ENCODE data around the gene KCNMB3. TPM values are rescaled to one million over a fixed set of nuclear protein-coding genes. Genes with fewer than 3 reads are reported as not detected.

KCNMB3 gene
- total RNA-seq, 2 experiments from 2014 or later, result 0.60 TPM; not detected in 1

DNA sequence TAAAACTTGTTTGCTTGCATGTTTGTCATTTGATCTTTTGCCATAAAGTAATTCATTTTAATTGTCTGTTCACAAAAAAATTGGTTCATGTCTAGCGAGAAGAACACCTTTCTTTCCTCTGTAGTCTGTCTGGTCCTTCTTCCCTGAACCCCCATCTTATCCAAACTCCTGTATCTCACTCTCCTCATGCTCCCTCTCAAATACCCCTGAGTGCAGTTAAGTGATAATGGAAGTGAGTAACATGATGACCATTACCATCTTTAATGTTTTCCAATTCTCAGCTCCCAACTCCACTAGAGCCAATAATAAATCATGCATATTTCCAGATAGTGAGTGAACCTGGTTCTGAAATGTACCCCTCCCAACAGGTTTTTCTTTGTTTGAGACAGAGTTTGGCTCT is 14.2 kb upstream of the KCNMB3 start:
- Histone ChIP-seq H3K27ac (ENCODE audit: low read depth, low read length, poor library complexity, severe bottlenecking) (no peak overlapping the region), H3K79me2 (ENCODE audit: insufficient read depth, low read depth, low read length) (no peaks in the 10 kb centered on the region), H3K9me2 (ENCODE audit: insufficient read depth, low read length) (no peaks in the 10 kb centered on the region), H3K4me1 (ENCODE audit: insufficient read depth, low read length, poor library complexity, severe bottlenecking) (peaks cover 31% of the 10 kb centered on the region), H3K4me3 (ENCODE audit: low read depth, low read length, poor library complexity, severe bottlenecking) (no peak overlapping the region), H2AFZ (ENCODE audit: low read length) (no peak overlapping the region), H4K20me1 (ENCODE audit: insufficient read depth, low read length) (no peaks in the 10 kb centered on the region), H3K36me3 (ENCODE audit: insufficient read depth, low read length) (no peaks in the 10 kb centered on the region), H3K4me2 (ENCODE audit: low read length) (no peak overlapping the region), H3K9me3 (ENCODE audit: low read length) (no peaks in the 10 kb centered on the region)
- ChIA-PET POLR2A (no interaction called here), CTCF (ENCODE audit: unreplicated experiment) (no interaction called here)
- BruUV-seq (replicated peaks), result no TSS peak
- TF ChIP-seq CTCF (conservative IDR thresholded peaks at IDR 0.05; ENCODE audit: low read length) (no peak), EZH2phosphoT487 (IDR thresholded peaks at IDR 0.05; ENCODE audit: borderline replicate concordance, low read depth, low read length) (no peak)
- intact Hi-C loops (cut with micrococcal nuclease; ENCODE audit: unreplicated experiment), result no loop called here
- no peak for DNase-seq (ENCODE audit: low spot score)

- Histone ChIP-seq H3K27ac (ENCODE audit: low read depth, low read length, poor library complexity, severe bottlenecking) (no peak overlapping the region), H2AFZ (ENCODE audit: low read length) (no peak overlapping the region), H3K4me2 (ENCODE audit: low read length) (no peak overlapping the region), H3K79me2 (ENCODE audit: insufficient read depth, low read depth, low read length) (no peaks in the 10 kb centered on the region), H3K9me2 (ENCODE audit: insufficient read depth, low read length) (no peaks in the 10 kb centered on the region), H3K36me3 (ENCODE audit: insufficient read depth, low read length) (no peaks in the 10 kb centered on the region), H3K4me3 (ENCODE audit: low read depth, low read length, poor library complexity, severe bottlenecking) (no peak overlapping the region), H3K9me3 (ENCODE audit: low read length) (no peaks in the 10 kb centered on the region), H3K4me1 (ENCODE audit: insufficient read depth, low read length, poor library complexity, severe bottlenecking) (peaks cover 31% of the 10 kb centered on the region), H4K20me1 (ENCODE audit: insufficient read depth, low read length) (no peaks in the 10 kb centered on the region)
- no peak for TF ChIP-seq EZH2phosphoT487 (IDR thresholded peaks at IDR 0.05; ENCODE audit: borderline replicate concordance, low read depth, low read length)
- TF ChIP-seq CTCF (conservative IDR thresholded peaks at IDR 0.05; ENCODE audit: low read length), result no peak
- no TSS peak for BruUV-seq (replicated peaks)
- POLR2A ChIA-PET, result interaction anchor here (1.0 to 1.3 kb wide), 3 partner anchors 9 to 29 kb away, joined by 3 read pairs; no protein-coding TSS in a partner anchor
- DNase-seq (ENCODE audit: low spot score), result no peak
- intact Hi-C loops (cut with micrococcal nuclease; ENCODE audit: unreplicated experiment), result no loop called here
- CTCF ChIA-PET (ENCODE audit: unreplicated experiment), result no interaction called here
Observed at GRCh38 chr3:179264449-179264848, 13.5 kb upstream of the KCNMB3 start.

DNA sequence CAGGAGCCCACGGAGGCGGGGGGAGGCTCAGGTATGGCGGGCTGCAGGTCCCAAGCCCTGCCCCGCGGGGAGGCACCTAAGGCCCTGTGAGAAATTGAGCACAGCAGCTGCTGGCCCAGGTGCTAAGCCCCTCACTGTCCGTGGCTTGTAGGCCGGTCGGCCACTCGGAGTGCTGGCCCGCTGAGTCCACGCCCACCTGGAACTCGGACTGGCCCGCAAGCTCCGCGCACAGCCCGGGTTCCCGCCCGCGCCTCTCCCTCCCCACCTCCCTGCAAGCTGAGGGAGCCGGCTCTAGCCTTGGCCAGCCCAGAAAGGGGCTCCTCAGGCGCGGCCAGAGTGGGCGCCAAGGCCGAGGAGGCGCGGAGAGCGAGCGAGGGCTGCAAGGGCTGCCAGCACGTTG is 12.2 kb upstream of the KCNMB3 start:
- no peak overlapping the region for H3K4me3 ChIP-seq (ENCODE audit: low read depth, low read length, poor library complexity, severe bottlenecking)
- no peaks in the 10 kb centered on the region for H4K20me1 ChIP-seq (ENCODE audit: insufficient read depth, low read length)
- H2AFZ ChIP-seq (ENCODE audit: low read length), result no peak overlapping the region
- no peaks in the 10 kb centered on the region for H3K36me3 ChIP-seq (ENCODE audit: insufficient read depth, low read length)
- no peaks in the 10 kb centered on the region for H3K79me2 ChIP-seq (ENCODE audit: insufficient read depth, low read depth, low read length)
- no TSS peak for BruUV-seq (replicated peaks)
- H3K4me2 ChIP-seq (ENCODE audit: low read length), result no peak overlapping the region
- no peak for DNase-seq (ENCODE audit: low spot score)
- POLR2A ChIA-PET, result interaction anchor here (1.3 kb wide), 1 partner anchor 30 kb away, joined by 3 read pairs; no protein-coding TSS in a partner anchor
- H3K9me3 ChIP-seq (ENCODE audit: low read length), result no peaks in the 10 kb centered on the region
- no peak for TF ChIP-seq CTCF (conservative IDR thresholded peaks at IDR 0.05; ENCODE audit: low read length)
- no peak for TF ChIP-seq EZH2phosphoT487 (IDR thresholded peaks at IDR 0.05; ENCODE audit: borderline replicate concordance, low read depth, low read length)
- CTCF ChIA-PET (ENCODE audit: unreplicated experiment), result interaction anchor here (1.2 kb wide), 1 partner anchor 9 kb away, joined by 3 read pairs; no protein-coding TSS in a partner anchor
- no peak overlapping the region for H3K27ac ChIP-seq (ENCODE audit: low read depth, low read length, poor library complexity, severe bottlenecking)
- no peaks in the 10 kb centered on the region for H3K9me2 ChIP-seq (ENCODE audit: insufficient read depth, low read length)
- H3K4me1 ChIP-seq (ENCODE audit: insufficient read depth, low read length, poor library complexity, severe bottlenecking), result peaks cover 25% of the 10 kb centered on the region
- intact Hi-C loops (cut with micrococcal nuclease; ENCODE audit: unreplicated experiment), result no loop called here
